HEK293T (cell line): ENCODE results near the gene MYF6.

Experiments
- CTCF ChIA-PET: fragments of 350-600 bp; formaldehyde crosslinking; extraction: SDS; loops from one replicate; lab custom pipeline; 2021; ENCODE audit warnings: antibody characterized with exemption, inconsistent platforms; lab: Yijun Ruan, JAX
- POLR2A ChIA-PET: fragments of 350-600 bp; formaldehyde crosslinking; extraction: SDS; loops from one replicate; lab custom pipeline; 2020; ENCODE audit warnings: antibody characterized with exemption, inconsistent platforms; lab: Yijun Ruan, JAX
- DNase-seq: peaks from one replicate; pipeline ENCODE4 v3.0.0; 2012; ENCODE audit warnings: mixed read lengths; ENCODE audit errors: extremely low spot score
- ARNT ChIP-seq: fragments of 450-650 bp; IDR thresholded peaks from 2 replicates; pipeline ENCODE4 v1.6.1; 2017; ENCODE audit warnings: mild to moderate bottlenecking
- BHLHE40 ChIP-seq: fragments of 450-650 bp; IDR thresholded peaks from 2 replicates; pipeline ENCODE4 v1.6.1; 2016; ENCODE audit warnings: mild to moderate bottlenecking, moderate library complexity, borderline replicate concordance
- CTBP1 ChIP-seq: fragments of 450-650 bp; IDR thresholded peaks from 2 replicates; pipeline ENCODE4 v1.6.1; 2016; ENCODE audit warnings: borderline replicate concordance
- ELF4 ChIP-seq: fragments of 450-650 bp; IDR thresholded peaks from 2 replicates; pipeline ENCODE4 v1.6.1; 2017; ENCODE audit warnings: antibody characterized with exemption
- FOXA1 ChIP-seq: fragments of 450-650 bp; IDR thresholded peaks from 2 replicates; pipeline ENCODE4 v1.6.1; 2016; ENCODE audit warnings: mild to moderate bottlenecking
- FOXK2 ChIP-seq: fragments of 450-650 bp; IDR thresholded peaks from 2 replicates; pipeline ENCODE4 v1.6.1; 2016; ENCODE audit warnings: mild to moderate bottlenecking
- FOXM1 ChIP-seq: fragments of 450-650 bp; IDR thresholded peaks from 2 replicates; pipeline ENCODE4 v1.6.1; 2017; ENCODE audit warnings: mild to moderate bottlenecking, borderline replicate concordance
- HDGF ChIP-seq: fragments of 450-650 bp; IDR thresholded peaks from 2 replicates; pipeline ENCODE4 v1.6.1; 2017; ENCODE audit warnings: antibody characterized with exemption, borderline replicate concordance
- L3MBTL2 ChIP-seq: fragments of 450-650 bp; conservative IDR thresholded peaks from 2 replicates; pipeline ENCODE4 v1.6.1; 2016; ENCODE audit warnings: mild to moderate bottlenecking
- LEF1 ChIP-seq: fragments of 450-650 bp; IDR thresholded peaks from 2 replicates; pipeline ENCODE4 v1.6.1; 2017; ENCODE audit warnings: mild to moderate bottlenecking, borderline replicate concordance
- NFRKB ChIP-seq: fragments of 450-650 bp; IDR thresholded peaks from 2 replicates; pipeline ENCODE4 v1.6.1; 2016; ENCODE audit warnings: mild to moderate bottlenecking, moderate library complexity
- SP1 ChIP-seq: fragments of 450-650 bp; IDR thresholded peaks from 2 replicates; pipeline ENCODE4 v1.6.1; 2017
- SUZ12 ChIP-seq: fragments of 450-650 bp; IDR thresholded peaks from 2 replicates; pipeline ENCODE4 v1.6.1; 2016; ENCODE audit warnings: mild to moderate bottlenecking
- TARDBP ChIP-seq: fragments of 450-650 bp; IDR thresholded peaks from 2 replicates; pipeline ENCODE4 v1.6.1; 2016
- ZNF384 ChIP-seq: fragments of 450-650 bp; IDR thresholded peaks from 2 replicates; pipeline ENCODE4 v1.6.1; 2016
- TF ChIP-seq, protein P1 (sequence below): fragments of 450-650 bp; IDR thresholded peaks from 2 replicates; pipeline ENCODE4 v1.6.1; 2016

MYF6 gene

GRCh38 chr12:80692114-80692513, 15.3 kb upstream of the MYF6 start:
- no peak for TF ChIP-seq TARDBP
- no peak for TF ChIP-seq ELF4
- TF ChIP-seq FOXM1 = no peak
- no peak for TF ChIP-seq CTBP1
- TF ChIP-seq LEF1 = no peak
- TF ChIP-seq SUZ12 = no peak
- no peak for TF ChIP-seq L3MBTL2
- no peak for TF ChIP-seq SP1
- ChIA-PET POLR2A (no interaction called here), CTCF (no interaction called here)
- DNase-seq = no peak

GRCh38 chr12:80697270-80697887, 10.1 kb upstream of the MYF6 start:
- ChIA-PET CTCF (no interaction called here), POLR2A (no interaction called here)
- TF ChIP-seq TARDBP (no peak), SP1 (no peak), FOXA1 (no peak), ELF4 (no peak), SUZ12 (no peak), LEF1 (no peak), ARNT (no peak), ZNF384 (no peak), BHLHE40 (no peak), NFRKB (no peak)
- TF ChIP-seq, protein P1, sequence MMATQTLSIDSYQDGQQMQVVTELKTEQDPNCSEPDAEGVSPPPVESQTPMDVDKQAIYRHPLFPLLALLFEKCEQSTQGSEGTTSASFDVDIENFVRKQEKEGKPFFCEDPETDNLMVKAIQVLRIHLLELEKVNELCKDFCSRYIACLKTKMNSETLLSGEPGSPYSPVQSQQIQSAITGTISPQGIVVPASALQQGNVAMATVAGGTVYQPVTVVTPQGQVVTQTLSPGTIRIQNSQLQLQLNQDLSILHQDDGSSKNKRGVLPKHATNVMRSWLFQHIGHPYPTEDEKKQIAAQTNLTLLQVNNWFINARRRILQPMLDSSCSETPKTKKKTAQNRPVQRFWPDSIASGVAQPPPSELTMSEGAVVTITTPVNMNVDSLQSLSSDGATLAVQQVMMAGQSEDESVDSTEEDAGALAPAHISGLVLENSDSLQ = no peak
- no peak for DNase-seq

DNA sequence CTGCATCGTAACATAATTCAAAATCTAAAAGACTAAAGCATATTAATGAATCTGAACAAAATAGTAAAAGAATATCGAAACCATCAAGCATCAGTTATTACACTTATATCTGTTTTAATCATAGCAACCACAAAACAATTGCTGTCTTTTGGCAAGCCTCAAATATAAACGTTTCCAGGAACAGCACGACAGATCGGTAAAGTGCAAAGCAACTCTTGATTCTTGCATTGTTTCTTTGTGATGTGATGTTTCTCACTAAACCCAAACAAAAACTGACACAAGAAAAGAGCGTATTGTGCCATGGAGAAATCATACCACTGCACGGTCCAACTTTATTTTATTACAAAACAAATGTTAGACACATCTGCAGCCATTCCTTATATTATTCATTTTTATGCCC, 9.2 kb upstream of the MYF6 start:
- TF ChIP-seq, protein P1 = no peak
- TF ChIP-seq LEF1 = no peak
- TF ChIP-seq FOXM1 = no peak
- ChIA-PET CTCF (no interaction called here), POLR2A (no interaction called here)
- no peak for DNase-seq

GRCh38 chr12:80698847-80699542, 8.4 kb upstream of the MYF6 start:
- no peak for TF ChIP-seq SP1
- no peak for TF ChIP-seq BHLHE40
- no peak for TF ChIP-seq ELF4
- no peak for TF ChIP-seq FOXM1
- no peak for TF ChIP-seq LEF1
- TF ChIP-seq TARDBP = no peak
- TF ChIP-seq SUZ12 = no peak
- no peak for TF ChIP-seq CTBP1
- no peak for TF ChIP-seq ARNT
- no peak for TF ChIP-seq L3MBTL2
- TF ChIP-seq HDGF = no peak
- TF ChIP-seq FOXK2 = no peak
- no peak for TF ChIP-seq FOXA1
- TF ChIP-seq, protein P1 = no peak
- TF ChIP-seq ZNF384 = no peak
- no peak for TF ChIP-seq NFRKB
- CTCF ChIA-PET = no interaction called here
- POLR2A ChIA-PET = no interaction called here
- DNase-seq = no peak

DNA sequence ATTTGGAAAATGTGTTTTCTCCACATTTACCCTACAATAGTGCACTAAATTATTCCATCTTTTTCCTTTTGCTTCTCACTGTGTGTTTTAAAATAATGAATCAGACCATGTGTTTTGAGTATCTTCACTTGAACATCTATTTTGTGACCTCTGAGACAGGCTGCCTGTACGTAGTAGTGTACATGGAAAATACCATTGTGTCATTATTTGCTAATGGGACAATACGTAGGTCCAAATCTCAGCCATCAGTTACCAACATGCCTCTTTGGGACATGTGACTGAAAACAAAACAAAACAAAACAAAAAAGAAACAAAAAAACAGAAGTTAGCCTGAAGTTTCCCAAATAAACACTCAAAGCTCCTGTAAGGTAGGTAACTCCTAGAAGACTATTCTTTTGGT, 7.1 kb upstream of the MYF6 start:
- TF ChIP-seq ELF4 = no peak
- no peak for TF ChIP-seq TARDBP
- TF ChIP-seq LEF1 = no peak
- no peak for TF ChIP-seq SUZ12
- CTCF ChIA-PET = no interaction called here
- no peak for DNase-seq
- POLR2A ChIA-PET = no interaction called here

GRCh38 chr12:80701388-80701787, 6.0 kb upstream of the MYF6 start:
- ChIA-PET POLR2A (no interaction called here), CTCF (interaction anchor here (1.0 kb wide), 1 partner anchor 13 kb away, joined by 3 read pairs; no protein-coding TSS in a partner anchor)
- no peak for DNase-seq
- no peak for TF ChIP-seq FOXK2
- TF ChIP-seq, protein P1 = peak; percentile 48; the same call in 1 of the 2 replicates
- TF ChIP-seq SUZ12 = no peak
